Measurements from ENCODE around the gene ANO6. TPM values are rescaled to one million over a fixed set of nuclear protein-coding genes. Genes with fewer than 3 reads are reported as not detected.

Gene ANO6
- total RNA-seq, 1 donor from 2014 or later, result 85.0 TPM

DNA sequence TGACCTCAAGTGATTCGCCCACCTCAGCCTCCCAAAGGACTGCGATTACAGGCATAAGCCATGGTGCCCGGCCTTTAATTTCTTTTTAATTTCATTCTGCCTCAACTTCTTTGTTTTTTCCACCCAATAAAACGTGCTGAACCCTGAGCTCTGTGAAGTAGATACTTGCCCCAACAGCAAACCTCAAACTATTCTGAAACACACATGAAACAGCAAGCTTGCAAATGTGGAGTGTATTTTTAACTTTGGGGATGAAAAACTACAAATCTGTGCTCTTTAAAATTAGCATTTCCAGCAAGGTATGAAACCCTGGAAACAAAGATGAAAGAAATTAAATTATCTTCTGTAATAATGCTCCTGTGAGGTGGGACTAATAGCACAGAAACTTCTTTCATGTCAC, 246.6 kb downstream of the ANO6 start:
- intact Hi-C loops (cut with DNase I), result no loop called here
- DNase-seq, result no peak
- no peaks in the 10 kb centered on the region for H3K9me3 ChIP-seq
- H3K4me3 ChIP-seq, result no peak overlapping the region
- H3K27ac ChIP-seq, result no peak overlapping the region
- H3K36me3 ChIP-seq, result no peaks in the 10 kb centered on the region
- TF ChIP-seq, protein P1, sequence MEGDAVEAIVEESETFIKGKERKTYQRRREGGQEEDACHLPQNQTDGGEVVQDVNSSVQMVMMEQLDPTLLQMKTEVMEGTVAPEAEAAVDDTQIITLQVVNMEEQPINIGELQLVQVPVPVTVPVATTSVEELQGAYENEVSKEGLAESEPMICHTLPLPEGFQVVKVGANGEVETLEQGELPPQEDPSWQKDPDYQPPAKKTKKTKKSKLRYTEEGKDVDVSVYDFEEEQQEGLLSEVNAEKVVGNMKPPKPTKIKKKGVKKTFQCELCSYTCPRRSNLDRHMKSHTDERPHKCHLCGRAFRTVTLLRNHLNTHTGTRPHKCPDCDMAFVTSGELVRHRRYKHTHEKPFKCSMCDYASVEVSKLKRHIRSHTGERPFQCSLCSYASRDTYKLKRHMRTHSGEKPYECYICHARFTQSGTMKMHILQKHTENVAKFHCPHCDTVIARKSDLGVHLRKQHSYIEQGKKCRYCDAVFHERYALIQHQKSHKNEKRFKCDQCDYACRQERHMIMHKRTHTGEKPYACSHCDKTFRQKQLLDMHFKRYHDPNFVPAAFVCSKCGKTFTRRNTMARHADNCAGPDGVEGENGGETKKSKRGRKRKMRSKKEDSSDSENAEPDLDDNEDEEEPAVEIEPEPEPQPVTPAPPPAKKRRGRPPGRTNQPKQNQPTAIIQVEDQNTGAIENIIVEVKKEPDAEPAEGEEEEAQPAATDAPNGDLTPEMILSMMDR (IDR thresholded peaks at IDR 0.05), result no peak
- H3K27me3 ChIP-seq, result no peaks in the 10 kb centered on the region
- H3K4me1 ChIP-seq, result no peaks in the 10 kb centered on the region
- ATAC-seq, result no peak

DNA sequence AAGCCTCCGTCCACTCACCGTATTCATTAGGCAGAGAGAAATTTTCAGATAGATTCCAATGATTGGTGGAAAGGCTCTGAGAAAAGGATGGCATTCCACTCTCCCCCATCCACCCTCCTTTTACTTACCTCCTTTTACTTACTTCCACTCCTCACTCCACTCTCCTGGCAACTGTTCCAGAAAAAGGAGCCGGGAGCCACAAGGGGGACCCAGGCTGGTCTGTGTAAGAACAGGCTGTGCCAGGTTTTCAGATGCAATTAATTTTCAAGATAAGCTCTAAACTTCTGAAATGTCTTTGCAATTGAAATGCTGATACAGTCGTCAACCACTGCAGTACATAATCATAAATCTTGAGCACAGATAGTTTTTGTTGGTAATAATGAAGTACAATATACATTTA, 248.8 kb downstream of the ANO6 start:
- no peak for DNase-seq
- Histone ChIP-seq H3K4me1 (no peaks in the 10 kb centered on the region), H3K9me3 (no peaks in the 10 kb centered on the region), H3K27ac (no peak overlapping the region), H3K36me3 (no peaks in the 10 kb centered on the region), H3K27me3 (no peaks in the 10 kb centered on the region), H3K4me3 (no peak overlapping the region)
- no peak for ATAC-seq
- TF ChIP-seq, protein P1 (IDR thresholded peaks at IDR 0.05), result no peak
- intact Hi-C loops (cut with DNase I), result no loop called here

- Histone ChIP-seq H3K36me3 (no peaks in the 10 kb centered on the region), H3K9me3 (no peaks in the 10 kb centered on the region), H3K4me1 (no peaks in the 10 kb centered on the region), H3K4me3 (no peak overlapping the region), H3K27me3 (no peaks in the 10 kb centered on the region), H3K27ac (no peak overlapping the region)
- TF ChIP-seq, protein P1 (IDR thresholded peaks at IDR 0.05), result no peak
- DNase-seq (no peak), ATAC-seq (no peak)
- intact Hi-C loops (cut with DNase I), result no loop called here
These were observed 253.1 kb downstream of the ANO6 start for GRCh38 chr12:45468751-45469615.

DNA sequence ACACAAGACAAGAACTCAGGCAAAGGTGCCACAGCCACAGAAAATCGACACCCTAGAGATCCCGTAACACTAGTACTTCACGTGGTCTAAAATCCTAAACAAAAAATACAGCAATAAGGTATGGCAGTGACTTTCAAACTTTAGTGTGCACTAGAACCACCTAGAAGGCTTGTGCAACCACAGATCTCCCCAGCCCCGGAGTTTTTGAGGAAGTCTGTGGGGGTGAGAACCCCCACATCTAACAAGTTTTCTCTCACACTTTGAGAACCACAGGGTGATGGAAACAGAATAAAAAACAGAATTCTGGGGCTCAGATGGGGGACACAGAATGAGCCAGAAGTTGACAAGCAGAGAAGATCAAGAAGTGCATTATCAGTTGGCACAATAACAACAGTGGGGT, 254.0 kb downstream of the ANO6 start:
- Histone ChIP-seq H3K4me1 (no peaks in the 10 kb centered on the region), H3K36me3 (no peaks in the 10 kb centered on the region), H3K4me3 (no peak overlapping the region), H3K27ac (no peak overlapping the region), H3K27me3 (no peaks in the 10 kb centered on the region), H3K9me3 (no peaks in the 10 kb centered on the region)
- intact Hi-C loops (cut with DNase I), result no loop called here
- TF ChIP-seq, protein P1 (IDR thresholded peaks at IDR 0.05), result no peak
- DNase-seq, result no peak
- ATAC-seq, result no peak

DNA sequence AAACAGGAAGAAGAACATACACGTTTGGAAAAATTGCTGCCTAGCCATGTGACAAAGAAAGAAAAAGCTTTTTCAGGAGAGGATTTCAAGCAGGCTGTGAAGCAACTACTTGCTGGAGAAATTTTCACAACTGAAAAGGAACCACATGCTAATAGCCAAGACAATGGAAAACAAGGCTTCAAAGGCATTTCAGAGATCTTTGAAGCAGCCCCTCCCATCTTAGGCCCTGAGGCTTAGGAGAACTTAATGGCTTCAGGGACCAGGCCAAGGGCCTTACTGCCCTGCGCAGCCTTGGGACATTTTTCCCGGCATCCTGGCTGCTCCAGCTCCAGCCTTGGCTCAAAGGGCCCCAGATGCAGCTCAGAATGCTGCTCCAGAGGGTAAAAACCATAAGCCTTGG, 257.7 kb downstream of the ANO6 start:
- intact Hi-C loops (cut with DNase I), result no loop called here
- DNase-seq, result no peak

More for the DNA sequence above, 257.7 kb downstream of the ANO6 start:
- TF ChIP-seq, protein P1 (IDR thresholded peaks at IDR 0.05), result no peak
- no peaks in the 10 kb centered on the region for H3K36me3 ChIP-seq
- no peak for ATAC-seq
- H3K4me3 ChIP-seq, result no peak overlapping the region
- no peaks in the 10 kb centered on the region for H3K4me1 ChIP-seq
- H3K9me3 ChIP-seq, result no peaks in the 10 kb centered on the region
- H3K27me3 ChIP-seq, result no peaks in the 10 kb centered on the region
- no peak overlapping the region for H3K27ac ChIP-seq
